Muscle layer of colon (tissue), 2 donors: Measurements from ENCODE around the gene BICC1.
A peak's percentile ranks its signal among the peaks of the same experiment; 100 is the strongest.

Experiments used
- H3K27ac ChIP-seq: one replicate; pipeline ENCODE4 v1.7.0; 2013; ENCODE audit warnings: low read depth, mild to moderate bottlenecking, low read length, moderate library complexity
- H3K27me3 ChIP-seq, 2 donors: one replicate each; pipeline ENCODE4 v1.7.0; 2013; ENCODE audit warnings: low read length in 2 of 2, mild to moderate bottlenecking in 2 of 2; ENCODE audit not compliant: insufficient read depth in 2 of 2, control insufficient read depth in 1 of 2
- H3K36me3 ChIP-seq: one replicate; pipeline ENCODE4 v1.7.0; 2013; ENCODE audit warnings: mild to moderate bottlenecking, low read length; ENCODE audit not compliant: insufficient read depth
- H3K4me1 ChIP-seq: one replicate; pipeline ENCODE4 v1.7.0; 2013; ENCODE audit warnings: mild to moderate bottlenecking, low read length; ENCODE audit not compliant: insufficient read depth
- H3K4me3 ChIP-seq, 2 donors: one replicate each; pipeline ENCODE4 v1.7.0; 2013; ENCODE audit warnings: low read length in 2 of 2, low read depth in 1 of 2, mild to moderate bottlenecking in 1 of 2, moderate library complexity in 1 of 2
- H3K9ac ChIP-seq: one replicate; pipeline ENCODE4 v1.7.0; 2013; ENCODE audit warnings: low read length
- H3K9me3 ChIP-seq: one replicate; pipeline ENCODE4 v1.7.0; 2013; ENCODE audit warnings: mild to moderate bottlenecking, low read length
- donor health status: abdominal sarcoma.
- donor health status: Adenocarcinoma of cecum.

BICC1 gene

GRCh38 chr10:58821752-58822056 is 309.0 kb downstream of the BICC1 start:
- H3K9me3 ChIP-seq = no peaks in the 10 kb centered on the region
- peak overlapping the region; percentile 16 for H3K27ac ChIP-seq
- H3K9ac ChIP-seq = no peak overlapping the region
- H3K36me3 ChIP-seq = no peaks in the 10 kb centered on the region
- H3K4me1 ChIP-seq = no peaks in the 10 kb centered on the region
- H3K27me3 ChIP-seq = no peaks in the 10 kb centered on the region
- no peak overlapping the region for H3K4me3 ChIP-seq

GRCh38 chr10:58823983-58824382 is 311.3 kb downstream of the BICC1 start:
- no peak overlapping the region for H3K4me3 ChIP-seq
- H3K4me1 ChIP-seq = no peaks in the 10 kb centered on the region
- no peaks in the 10 kb centered on the region for H3K9me3 ChIP-seq
- no peak overlapping the region for H3K9ac ChIP-seq
- no peak overlapping the region for H3K27ac ChIP-seq
- no peaks in the 10 kb centered on the region for H3K36me3 ChIP-seq
- H3K27me3 ChIP-seq = no peaks in the 10 kb centered on the region

GRCh38 chr10:58824396-58824795 is 311.7 kb downstream of the BICC1 start:
- no peaks in the 10 kb centered on the region for H3K4me1 ChIP-seq
- H3K9me3 ChIP-seq = no peaks in the 10 kb centered on the region
- H3K27me3 ChIP-seq = no peaks in the 10 kb centered on the region
- no peak overlapping the region for H3K4me3 ChIP-seq
- H3K27ac ChIP-seq = no peak overlapping the region
- no peak overlapping the region for H3K9ac ChIP-seq
- no peaks in the 10 kb centered on the region for H3K36me3 ChIP-seq

GRCh38 chr10:58826694-58827093 is 314.0 kb downstream of the BICC1 start:
- Histone ChIP-seq H3K9me3 (no peaks in the 10 kb centered on the region), H3K27ac (no peak overlapping the region), H3K36me3 (no peaks in the 10 kb centered on the region), H3K27me3 (no peaks in the 10 kb centered on the region), H3K4me1 (no peaks in the 10 kb centered on the region), H3K4me3 (no peak overlapping the region), H3K9ac (no peak overlapping the region)

- H3K9me3 ChIP-seq = no peaks in the 10 kb centered on the region
- no peaks in the 10 kb centered on the region for H3K4me1 ChIP-seq
- H3K27me3 ChIP-seq = no peaks in the 10 kb centered on the region
- no peak overlapping the region for H3K9ac ChIP-seq
- H3K4me3 ChIP-seq = no peak overlapping the region
- H3K36me3 ChIP-seq = no peaks in the 10 kb centered on the region
- H3K27ac ChIP-seq = no peak overlapping the region
These were observed 314.7 kb downstream of the BICC1 start for GRCh38 chr10:58827381-58827780.

- Histone ChIP-seq H3K4me1 (no peaks in the 10 kb centered on the region), H3K27me3 (no peaks in the 10 kb centered on the region), H3K27ac (no peak overlapping the region), H3K4me3 (no peak overlapping the region), H3K9ac (no peak overlapping the region), H3K36me3 (no peaks in the 10 kb centered on the region), H3K9me3 (no peaks in the 10 kb centered on the region)
These were observed 317.2 kb downstream of the BICC1 start for GRCh38 chr10:58829839-58830238.

- Histone ChIP-seq H3K27ac (no peak overlapping the region), H3K4me3 (no peak overlapping the region), H3K9me3 (no peaks in the 10 kb centered on the region), H3K4me1 (no peaks in the 10 kb centered on the region), H3K9ac (no peak overlapping the region), H3K27me3 (no peaks in the 10 kb centered on the region), H3K36me3 (no peaks in the 10 kb centered on the region)
These were observed 318.0 kb downstream of the BICC1 start for GRCh38 chr10:58830697-58831096.

GRCh38 chr10:58833771-58834561 is 321.3 kb downstream of the BICC1 start:
- no peak overlapping the region for H3K9ac ChIP-seq
- H3K36me3 ChIP-seq = no peaks in the 10 kb centered on the region
- H3K4me3 ChIP-seq = no peak overlapping the region
- H3K27me3 ChIP-seq = no peaks in the 10 kb centered on the region
- no peaks in the 10 kb centered on the region for H3K9me3 ChIP-seq
- H3K4me1 ChIP-seq = no peaks in the 10 kb centered on the region
- H3K27ac ChIP-seq = no peak overlapping the region

GRCh38 chr10:58836176-58836700 is 323.6 kb downstream of the BICC1 start:
- H3K4me1 ChIP-seq = no peaks in the 10 kb centered on the region

GRCh38 chr10:58836991-58837575 is 324.4 kb downstream of the BICC1 start:
- H3K9ac ChIP-seq = no peak overlapping the region
- no peak overlapping the region for H3K4me3 ChIP-seq
- no peaks in the 10 kb centered on the region for H3K4me1 ChIP-seq
- no peaks in the 10 kb centered on the region for H3K36me3 ChIP-seq
- H3K27me3 ChIP-seq = no peaks in the 10 kb centered on the region
- H3K9me3 ChIP-seq = no peaks in the 10 kb centered on the region
- no peak overlapping the region for H3K27ac ChIP-seq

More at GRCh38 chr10:58836176-58836700, 323.6 kb downstream of the BICC1 start:
- no peak overlapping the region for H3K27ac ChIP-seq
- no peaks in the 10 kb centered on the region for H3K27me3 ChIP-seq
- H3K9me3 ChIP-seq = no peaks in the 10 kb centered on the region
- no peak overlapping the region for H3K4me3 ChIP-seq
- H3K36me3 ChIP-seq = no peaks in the 10 kb centered on the region
- no peak overlapping the region for H3K9ac ChIP-seq

GRCh38 chr10:58837826-58838225 is 325.2 kb downstream of the BICC1 start:
- H3K9ac ChIP-seq = no peak overlapping the region
- no peaks in the 10 kb centered on the region for H3K4me1 ChIP-seq
- no peaks in the 10 kb centered on the region for H3K9me3 ChIP-seq
- H3K27me3 ChIP-seq = no peaks in the 10 kb centered on the region
- no peak overlapping the region for H3K4me3 ChIP-seq
- H3K27ac ChIP-seq = no peak overlapping the region
- H3K36me3 ChIP-seq = no peaks in the 10 kb centered on the region
